ENCODE measurements around the gene TIPARP. TPM values are rescaled to one million over a fixed set of nuclear protein-coding genes. Genes with fewer than 3 reads are reported as not detected.
A peak's percentile ranks its signal among the peaks of the same experiment; 100 is the strongest.

Gene TIPARP
- total and polyA plus RNA-seq, 4 donors = 20.8 to 56.1 (median 40.0) TPM

DNA sequence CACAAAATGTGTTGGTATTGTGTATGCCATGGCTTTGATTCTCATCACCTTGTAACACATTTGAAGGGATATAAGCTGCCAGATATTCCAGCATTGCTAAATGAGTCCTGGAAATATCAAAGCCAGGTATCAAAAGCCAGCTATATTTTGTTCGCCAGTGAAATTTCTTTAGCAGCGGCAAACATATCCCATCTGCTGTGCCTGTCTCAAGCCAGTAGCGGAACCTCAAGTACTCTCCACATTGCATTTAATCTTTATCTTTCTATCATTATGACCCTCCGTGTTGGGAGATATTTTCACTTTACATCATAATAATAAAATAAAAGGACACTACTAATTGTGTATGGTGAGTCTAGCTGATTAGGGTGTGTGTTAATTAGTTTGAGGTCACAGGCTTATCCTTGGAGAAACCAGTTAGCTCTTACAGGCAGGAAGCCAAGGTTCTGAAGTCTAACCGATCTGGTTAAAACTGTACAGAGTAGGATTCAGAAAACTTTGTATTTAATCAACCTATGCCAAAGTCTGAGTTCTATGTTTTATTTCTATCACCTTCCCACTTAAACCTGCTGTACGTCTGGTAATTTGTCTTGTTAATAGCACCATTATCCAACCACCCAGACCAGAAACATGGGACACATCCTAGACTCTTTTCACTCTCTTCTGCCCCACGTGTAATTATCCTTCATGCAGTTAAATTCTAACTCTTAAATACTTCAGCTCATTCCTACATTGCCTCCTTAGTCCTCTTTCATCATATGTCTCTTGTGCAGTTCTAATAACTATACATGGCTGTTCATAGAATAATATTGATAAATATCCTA, 14.5 kb downstream of the TIPARP start:
- Histone ChIP-seq H3K36me3 (ENCODE audit: control insufficient read depth in 4 of 4, insufficient read depth in 4 of 4, low read length in 4 of 4) (peaks cover 0 to 2% (median 0%) of the 10 kb centered on the region in 4 donors), H3K4me3 (no peak overlapping the region), H3K9ac (ENCODE audit: insufficient read depth in 1 of 2, low read length in 2 of 2) (no peak overlapping the region), H3K4me1 (ENCODE audit: control insufficient read depth in 5 of 5, insufficient read depth in 5 of 5, low read length in 5 of 5) (peaks cover 3 to 37% (median 11%) of the 10 kb centered on the region in 5 donors), H3K27ac (ENCODE audit: low read depth in 1 of 2, low read length in 1 of 2) (no peak overlapping the region), H3K9me3 (ENCODE audit: control insufficient read depth in 4 of 4, insufficient read depth in 3 of 4, low read length in 3 of 4) (no peaks in the 10 kb centered on the region), H3K27me3 (ENCODE audit: control insufficient read depth in 3 of 3, insufficient read depth in 3 of 3, low read length in 2 of 3) (no peaks in the 10 kb centered on the region)
- WGBS, 2 donors = 80 to 86% methylated on average over 7 of the region's 7 CpGs
- TF ChIP-seq, protein P1, sequence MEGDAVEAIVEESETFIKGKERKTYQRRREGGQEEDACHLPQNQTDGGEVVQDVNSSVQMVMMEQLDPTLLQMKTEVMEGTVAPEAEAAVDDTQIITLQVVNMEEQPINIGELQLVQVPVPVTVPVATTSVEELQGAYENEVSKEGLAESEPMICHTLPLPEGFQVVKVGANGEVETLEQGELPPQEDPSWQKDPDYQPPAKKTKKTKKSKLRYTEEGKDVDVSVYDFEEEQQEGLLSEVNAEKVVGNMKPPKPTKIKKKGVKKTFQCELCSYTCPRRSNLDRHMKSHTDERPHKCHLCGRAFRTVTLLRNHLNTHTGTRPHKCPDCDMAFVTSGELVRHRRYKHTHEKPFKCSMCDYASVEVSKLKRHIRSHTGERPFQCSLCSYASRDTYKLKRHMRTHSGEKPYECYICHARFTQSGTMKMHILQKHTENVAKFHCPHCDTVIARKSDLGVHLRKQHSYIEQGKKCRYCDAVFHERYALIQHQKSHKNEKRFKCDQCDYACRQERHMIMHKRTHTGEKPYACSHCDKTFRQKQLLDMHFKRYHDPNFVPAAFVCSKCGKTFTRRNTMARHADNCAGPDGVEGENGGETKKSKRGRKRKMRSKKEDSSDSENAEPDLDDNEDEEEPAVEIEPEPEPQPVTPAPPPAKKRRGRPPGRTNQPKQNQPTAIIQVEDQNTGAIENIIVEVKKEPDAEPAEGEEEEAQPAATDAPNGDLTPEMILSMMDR (IDR thresholded peaks at IDR 0.05; ENCODE audit: control extremely low read depth, extremely low read depth) = no peak
- DNase-seq (peak in 2 of 3 donors; percentile 62 to 74), ATAC-seq (ENCODE audit: insufficient read depth, low FRiP score) (no peak)

DNA sequence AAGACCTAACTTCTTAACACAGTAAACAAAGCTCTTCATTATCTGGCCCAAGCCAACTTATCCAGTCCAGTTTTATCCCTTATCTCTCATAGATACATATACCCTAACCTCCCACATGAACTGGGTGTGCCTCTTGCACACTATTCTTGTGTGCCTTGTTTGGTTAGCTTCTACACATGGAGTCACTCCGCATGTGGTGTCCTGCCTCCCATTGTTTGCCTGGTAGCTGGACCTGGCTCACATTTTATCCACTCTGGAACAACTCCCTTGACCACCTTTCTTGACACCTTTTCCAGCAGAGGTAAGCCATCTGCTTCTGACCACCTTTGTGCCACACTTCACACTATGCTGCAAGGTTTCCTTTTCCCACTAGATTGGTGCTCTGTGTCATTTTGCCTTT, 15.2 kb downstream of the TIPARP start:
- Histone ChIP-seq H3K9me3 (ENCODE audit: control insufficient read depth in 4 of 4, insufficient read depth in 3 of 4, low read length in 3 of 4) (no peaks in the 10 kb centered on the region), H3K36me3 (ENCODE audit: control insufficient read depth in 4 of 4, insufficient read depth in 4 of 4, low read length in 4 of 4) (peaks cover 0 to 4% (median under 1%) of the 10 kb centered on the region in 4 donors), H3K27me3 (ENCODE audit: control insufficient read depth in 3 of 3, insufficient read depth in 3 of 3, low read length in 2 of 3) (no peaks in the 10 kb centered on the region), H3K4me1 (ENCODE audit: control insufficient read depth in 5 of 5, insufficient read depth in 5 of 5, low read length in 5 of 5) (peaks cover 3 to 37% (median 11%) of the 10 kb centered on the region in 5 donors), H3K4me3 (no peak overlapping the region), H3K9ac (ENCODE audit: insufficient read depth in 1 of 2, low read length in 2 of 2) (no peak overlapping the region), H3K27ac (ENCODE audit: low read depth in 1 of 2, low read length in 1 of 2) (no peak overlapping the region)
- no peak for ATAC-seq (ENCODE audit: insufficient read depth, low FRiP score)
- 2 to 50% methylated on average over 1 of the region's 1 CpG for WGBS, 2 donors
- TF ChIP-seq, protein P1 (IDR thresholded peaks at IDR 0.05; ENCODE audit: control extremely low read depth, extremely low read depth) = no peak
- no peak for DNase-seq

DNA sequence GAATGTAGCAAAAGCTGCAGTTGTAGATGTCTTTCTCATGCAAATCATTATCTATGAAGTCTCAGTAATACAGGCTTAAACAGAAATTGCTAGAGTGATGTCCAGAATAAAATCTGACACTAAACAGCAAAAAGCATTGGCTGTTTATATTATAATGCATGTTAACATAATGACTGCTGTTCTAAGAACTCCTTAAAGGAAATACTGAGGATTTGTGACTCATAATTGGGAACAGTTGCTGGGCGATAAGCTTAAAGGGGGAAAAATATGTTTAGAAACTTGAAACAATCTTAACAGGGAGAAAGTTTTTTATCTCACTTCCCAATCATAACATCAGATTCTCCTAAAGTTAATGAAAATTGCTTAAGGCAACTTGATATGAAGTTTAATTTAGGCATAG, 17.5 kb downstream of the TIPARP start:
- Histone ChIP-seq H3K36me3 (ENCODE audit: control insufficient read depth in 4 of 4, insufficient read depth in 4 of 4, low read length in 4 of 4) (peaks cover 2 to 12% (median 5%) of the 10 kb centered on the region in 4 donors), H3K27ac (ENCODE audit: low read depth in 1 of 2, low read length in 1 of 2) (no peak overlapping the region), H3K9ac (ENCODE audit: insufficient read depth in 1 of 2, low read length in 2 of 2) (no peak overlapping the region), H3K4me3 (no peak overlapping the region), H3K27me3 (ENCODE audit: control insufficient read depth in 3 of 3, insufficient read depth in 3 of 3, low read length in 2 of 3) (no peaks in the 10 kb centered on the region), H3K9me3 (ENCODE audit: control insufficient read depth in 4 of 4, insufficient read depth in 3 of 4, low read length in 3 of 4) (no peaks in the 10 kb centered on the region), H3K4me1 (ENCODE audit: control insufficient read depth in 5 of 5, insufficient read depth in 5 of 5, low read length in 5 of 5) (peaks cover 0 to 29% (median 11%) of the 10 kb centered on the region in 5 donors)
- ATAC-seq (ENCODE audit: insufficient read depth, low FRiP score) (no peak), DNase-seq (peak in 2 of 3 donors; percentile 71 to 76)
- TF ChIP-seq, protein P1 (IDR thresholded peaks at IDR 0.05; ENCODE audit: control extremely low read depth, extremely low read depth) = no peak
- 36 to 83% methylated on average over 1 of the region's 1 CpG for WGBS, 2 donors
